ENCODE measurements around the gene PTPRN2.

The PTPRN2 gene

GRCh38 chr7:157864911-157865310 is 722.7 kb downstream of the PTPRN2 start:
- TF ChIP-seq, protein P1, sequence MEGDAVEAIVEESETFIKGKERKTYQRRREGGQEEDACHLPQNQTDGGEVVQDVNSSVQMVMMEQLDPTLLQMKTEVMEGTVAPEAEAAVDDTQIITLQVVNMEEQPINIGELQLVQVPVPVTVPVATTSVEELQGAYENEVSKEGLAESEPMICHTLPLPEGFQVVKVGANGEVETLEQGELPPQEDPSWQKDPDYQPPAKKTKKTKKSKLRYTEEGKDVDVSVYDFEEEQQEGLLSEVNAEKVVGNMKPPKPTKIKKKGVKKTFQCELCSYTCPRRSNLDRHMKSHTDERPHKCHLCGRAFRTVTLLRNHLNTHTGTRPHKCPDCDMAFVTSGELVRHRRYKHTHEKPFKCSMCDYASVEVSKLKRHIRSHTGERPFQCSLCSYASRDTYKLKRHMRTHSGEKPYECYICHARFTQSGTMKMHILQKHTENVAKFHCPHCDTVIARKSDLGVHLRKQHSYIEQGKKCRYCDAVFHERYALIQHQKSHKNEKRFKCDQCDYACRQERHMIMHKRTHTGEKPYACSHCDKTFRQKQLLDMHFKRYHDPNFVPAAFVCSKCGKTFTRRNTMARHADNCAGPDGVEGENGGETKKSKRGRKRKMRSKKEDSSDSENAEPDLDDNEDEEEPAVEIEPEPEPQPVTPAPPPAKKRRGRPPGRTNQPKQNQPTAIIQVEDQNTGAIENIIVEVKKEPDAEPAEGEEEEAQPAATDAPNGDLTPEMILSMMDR (conservative IDR thresholded peaks at IDR 0.05; ENCODE audit: low read depth, low read length) = no peak

GRCh38 chr7:157863906-157864810 is 723.5 kb downstream of the PTPRN2 start:
- TF ChIP-seq, protein P1 (conservative IDR thresholded peaks at IDR 0.05; ENCODE audit: low read depth, low read length) = no peak
- no peak for DNase-seq (ENCODE audit: low read depth)
- no peak overlapping the region for H3K4me3 ChIP-seq (ENCODE audit: low read depth, low read length)

More at GRCh38 chr7:157864911-157865310, 722.7 kb downstream of the PTPRN2 start:
- no peak for DNase-seq (ENCODE audit: low read depth)
- no peak overlapping the region for H3K4me3 ChIP-seq (ENCODE audit: low read depth, low read length)

- H3K4me3 ChIP-seq (ENCODE audit: low read depth, low read length) = no peak overlapping the region
- TF ChIP-seq, protein P1 (conservative IDR thresholded peaks at IDR 0.05; ENCODE audit: low read depth, low read length) = no peak
- DNase-seq (ENCODE audit: low read depth) = no peak
These were observed 724.4 kb downstream of the PTPRN2 start for GRCh38 chr7:157863176-157863575.

- DNase-seq (ENCODE audit: low read depth) = no peak
- TF ChIP-seq, protein P1 (conservative IDR thresholded peaks at IDR 0.05; ENCODE audit: low read depth, low read length) = no peak
- H3K4me3 ChIP-seq (ENCODE audit: low read depth, low read length) = no peak overlapping the region
These were observed 724.9 kb downstream of the PTPRN2 start for GRCh38 chr7:157862731-157863130.

DNA sequence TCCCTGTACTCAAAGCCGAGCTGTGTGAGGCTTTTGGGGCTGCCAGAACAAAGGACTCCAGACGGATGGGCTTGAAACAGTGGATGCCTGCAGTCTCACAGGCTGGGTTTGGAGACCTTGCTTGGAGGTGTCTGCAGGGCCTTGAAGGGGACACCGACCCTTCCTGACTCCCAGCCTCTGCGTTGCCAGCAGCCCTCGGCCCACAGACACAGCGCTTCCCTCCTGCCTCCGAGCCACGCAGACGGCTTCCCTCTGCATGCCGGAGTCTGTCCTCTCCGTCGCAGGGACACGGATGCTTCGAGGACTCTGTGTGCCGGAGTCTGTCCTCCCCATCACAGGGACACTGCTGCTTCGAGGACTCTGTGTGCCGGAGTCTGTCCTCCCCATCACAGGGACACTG is 726.1 kb downstream of the PTPRN2 start:
- no peak for DNase-seq (ENCODE audit: low read depth)
- TF ChIP-seq, protein P1 (conservative IDR thresholded peaks at IDR 0.05; ENCODE audit: low read depth, low read length) = no peak
- H3K4me3 ChIP-seq (ENCODE audit: low read depth, low read length) = no peak overlapping the region

- no peak overlapping the region for H3K4me3 ChIP-seq (ENCODE audit: low read depth, low read length)
- no peak for DNase-seq (ENCODE audit: low read depth)
- TF ChIP-seq, protein P1 (conservative IDR thresholded peaks at IDR 0.05; ENCODE audit: low read depth, low read length) = no peak
These were observed 726.6 kb downstream of the PTPRN2 start for GRCh38 chr7:157861031-157861491.

Data from choroid plexus epithelial cell (primary cell).